ENCODE data around the gene CMTM4.

GRCh38 chr16:66719246-66719645 lies 22.7 kb upstream of the CMTM4 start:
- TF ChIP-seq, protein P1, sequence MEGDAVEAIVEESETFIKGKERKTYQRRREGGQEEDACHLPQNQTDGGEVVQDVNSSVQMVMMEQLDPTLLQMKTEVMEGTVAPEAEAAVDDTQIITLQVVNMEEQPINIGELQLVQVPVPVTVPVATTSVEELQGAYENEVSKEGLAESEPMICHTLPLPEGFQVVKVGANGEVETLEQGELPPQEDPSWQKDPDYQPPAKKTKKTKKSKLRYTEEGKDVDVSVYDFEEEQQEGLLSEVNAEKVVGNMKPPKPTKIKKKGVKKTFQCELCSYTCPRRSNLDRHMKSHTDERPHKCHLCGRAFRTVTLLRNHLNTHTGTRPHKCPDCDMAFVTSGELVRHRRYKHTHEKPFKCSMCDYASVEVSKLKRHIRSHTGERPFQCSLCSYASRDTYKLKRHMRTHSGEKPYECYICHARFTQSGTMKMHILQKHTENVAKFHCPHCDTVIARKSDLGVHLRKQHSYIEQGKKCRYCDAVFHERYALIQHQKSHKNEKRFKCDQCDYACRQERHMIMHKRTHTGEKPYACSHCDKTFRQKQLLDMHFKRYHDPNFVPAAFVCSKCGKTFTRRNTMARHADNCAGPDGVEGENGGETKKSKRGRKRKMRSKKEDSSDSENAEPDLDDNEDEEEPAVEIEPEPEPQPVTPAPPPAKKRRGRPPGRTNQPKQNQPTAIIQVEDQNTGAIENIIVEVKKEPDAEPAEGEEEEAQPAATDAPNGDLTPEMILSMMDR (IDR thresholded peaks at IDR 0.05) = no peak
- TF ChIP-seq POLR2A (IDR thresholded peaks at IDR 0.05) = no peak

Measured in esophagus squamous epithelium (tissue), 4 donors.